GM06990 (cell line): ENCODE measurements around the gene ADAMTSL2.

Experiments
- DNase-seq: peaks from one replicate; pipeline ENCODE4 v3.0.0-alpha.2; 2011; ENCODE audit not compliant: insufficient read length; ENCODE audit errors: extremely low read depth
- H3K27me3 ChIP-seq: replicated peaks from 2 replicates; pipeline ENCODE4 v1.6.0; 2011; ENCODE audit warnings: low read length; ENCODE audit not compliant: control insufficient read depth, insufficient read depth
- H3K36me3 ChIP-seq: 2 replicates; pipeline ENCODE4 v1.5.1; 2011; ENCODE audit warnings: low read length; ENCODE audit not compliant: control insufficient read depth, insufficient read depth
- H3K4me3 ChIP-seq: replicated peaks from 2 replicates; pipeline ENCODE4 v1.5.1; 2011; ENCODE audit warnings: low read depth, mild to moderate bottlenecking, control low read depth, low read length
- CTCF ChIP-seq: IDR thresholded peaks from 2 replicates; pipeline ENCODE4 v1.5.1; 2011; ENCODE audit warnings: low read length, control low read depth, mild to moderate bottlenecking, inconsistent platforms; ENCODE audit not compliant: insufficient read depth, poor library complexity, severe bottlenecking

Gene ADAMTSL2

DNA sequence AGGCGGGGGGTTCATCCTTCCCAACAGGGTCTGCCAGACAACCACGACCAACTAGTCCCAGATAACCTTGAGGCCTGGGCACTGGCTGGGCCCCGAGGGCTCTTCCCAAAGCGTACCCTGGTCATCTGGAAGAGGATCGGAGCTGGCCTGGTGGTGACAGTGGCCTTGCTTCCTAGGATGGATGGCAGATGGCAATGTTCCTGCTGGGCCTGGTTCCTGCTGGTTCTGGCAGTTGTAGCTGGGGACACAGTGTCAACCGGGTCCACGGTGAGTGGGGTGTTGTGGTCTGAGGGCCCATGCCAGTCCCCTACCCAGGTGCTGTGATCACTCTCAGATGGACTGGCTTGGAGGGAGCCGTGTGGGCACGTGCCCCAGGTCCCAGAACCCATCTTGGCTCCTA is 2.0 kb downstream of the ADAMTSL2 start:
- TF ChIP-seq CTCF, result no peak
- Histone ChIP-seq H3K4me3 (no peak overlapping the region), H3K27me3 (peaks cover 4% of the 10 kb centered on the region), H3K36me3 (no peaks in the 10 kb centered on the region)
- DNase-seq, result no peak

- H3K27me3 ChIP-seq, result peaks cover 4% of the 10 kb centered on the region
- H3K36me3 ChIP-seq, result no peaks in the 10 kb centered on the region
- H3K4me3 ChIP-seq, result no peak overlapping the region
- no peak for DNase-seq
- no peak for TF ChIP-seq CTCF
Observed at GRCh38 chr9:133537257-133537656, 2.8 kb downstream of the ADAMTSL2 start.

DNA sequence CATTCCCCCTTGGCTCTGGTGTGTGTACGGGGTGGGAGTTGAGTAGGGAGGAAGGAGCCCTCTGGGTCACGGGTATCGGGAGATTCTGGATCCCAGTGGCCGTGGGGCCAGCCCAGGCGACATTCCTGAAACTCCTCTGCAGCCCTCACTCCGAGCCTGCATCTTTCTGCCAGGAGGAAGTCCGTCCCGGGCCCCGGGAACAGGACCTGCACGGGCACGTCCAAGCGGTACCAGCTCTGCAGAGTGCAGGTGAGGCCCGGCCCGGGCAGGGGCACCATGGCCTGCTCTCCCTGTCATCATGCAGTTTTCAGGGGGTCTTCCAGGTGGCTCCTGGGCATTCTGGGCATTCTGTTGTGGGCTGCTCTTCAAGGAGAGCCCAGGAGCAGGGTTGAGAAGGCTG is 3.7 kb downstream of the ADAMTSL2 start:
- no peaks in the 10 kb centered on the region for H3K36me3 ChIP-seq
- peaks cover 4% of the 10 kb centered on the region for H3K27me3 ChIP-seq
- DNase-seq, result no peak
- H3K4me3 ChIP-seq, result no peak overlapping the region
- no peak for TF ChIP-seq CTCF

DNA sequence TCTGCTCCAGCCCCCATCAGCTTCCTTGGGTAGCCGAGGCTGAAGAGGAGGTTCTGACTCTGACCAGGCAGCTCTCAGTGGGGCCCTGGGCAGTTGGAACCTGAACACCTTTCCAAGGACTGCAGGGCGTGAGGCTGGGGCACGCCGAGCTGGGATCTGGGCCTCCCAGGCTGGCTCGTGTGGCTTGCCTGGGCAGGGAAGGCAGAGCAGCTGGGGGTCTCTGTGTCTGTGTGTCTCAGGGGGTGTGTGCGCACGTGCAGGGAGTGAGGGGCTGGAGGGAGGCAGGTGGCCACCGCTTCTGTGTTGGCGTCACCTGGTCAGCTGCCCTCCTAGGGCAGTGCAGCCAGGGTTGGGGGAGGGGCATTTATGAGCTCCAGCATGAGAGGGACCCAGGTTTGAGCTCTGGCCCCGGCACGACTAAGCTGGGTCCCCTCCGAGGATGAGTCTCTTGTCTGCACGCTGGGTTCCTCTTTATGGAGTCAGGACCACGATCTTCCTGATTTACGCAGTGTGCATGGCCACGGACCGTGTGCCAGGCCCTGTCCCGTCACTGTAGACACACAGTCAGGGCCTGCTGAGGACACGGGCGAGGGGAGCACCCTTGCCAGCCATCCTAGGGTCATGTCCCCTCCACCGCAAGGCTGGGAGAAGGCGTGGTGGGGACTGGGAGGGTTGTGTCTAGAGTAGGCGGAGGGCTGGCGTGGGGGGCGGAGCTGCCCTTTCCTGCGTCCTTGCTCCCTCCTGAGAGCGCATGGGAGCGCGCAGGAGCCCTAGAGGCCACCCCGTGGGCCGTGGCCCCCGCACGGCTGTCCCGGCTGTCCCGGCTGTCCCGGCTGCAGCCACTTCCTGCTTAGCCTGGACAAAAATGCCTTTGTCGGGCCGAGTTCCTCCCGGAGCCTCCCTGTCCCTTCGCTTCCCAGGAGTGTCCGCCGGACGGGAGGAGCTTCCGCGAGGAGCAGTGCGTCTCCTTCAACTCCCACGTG is 4.6 kb downstream of the ADAMTSL2 start:
- H3K27me3 ChIP-seq, result peaks cover 4% of the 10 kb centered on the region
- no peak for DNase-seq
- no peak for TF ChIP-seq CTCF

GRCh38 chr9:133539991-133540697 is 5.6 kb downstream of the ADAMTSL2 start:
- Histone ChIP-seq H3K27me3 (peaks cover 4% of the 10 kb centered on the region), H3K4me3 (no peak overlapping the region)
- DNase-seq, result no peak

More for the DNA sequence above, 4.6 kb downstream of the ADAMTSL2 start:
- no peak overlapping the region for H3K4me3 ChIP-seq
- no peaks in the 10 kb centered on the region for H3K36me3 ChIP-seq

More at GRCh38 chr9:133539991-133540697, 5.6 kb downstream of the ADAMTSL2 start:
- no peaks in the 10 kb centered on the region for H3K36me3 ChIP-seq
- no peak for TF ChIP-seq CTCF
